Left ventricle myocardium inferior (tissue), 1 donor: Measurements from ENCODE around the gene LHFPL5. TPM values are rescaled to one million over a fixed set of nuclear protein-coding genes. Genes with fewer than 3 reads are reported as not detected.

Source experiments
- DNase-seq: peaks from one replicate; pipeline ENCODE4 v3.0.0-alpha.2; 2020
- H3K27ac ChIP-seq: fragments of 200-600 bp; replicated peaks from 2 replicates; pipeline ENCODE4 v1.8.0; 2021
- H3K27me3 ChIP-seq: fragments of 200-600 bp; 2 replicates; pipeline ENCODE4 v1.8.0; 2021; ENCODE audit warnings: low read depth
- H3K36me3 ChIP-seq: fragments of 200-600 bp; 2 replicates; pipeline ENCODE4 v1.8.0; 2021
- H3K4me1 ChIP-seq: fragments of 200-600 bp; 2 replicates; pipeline ENCODE4 v1.8.0; 2021
- H3K4me3 ChIP-seq: fragments of 200-600 bp; 2 replicates; pipeline ENCODE4 v1.8.0; 2021; ENCODE audit warnings: mild to moderate bottlenecking, moderate library complexity
- H3K9me3 ChIP-seq: fragments of 200-600 bp; replicated peaks from 2 replicates; pipeline ENCODE4 v1.8.0; 2021
- intact Hi-C: fragments of 100-400 bp; cut with micrococcal nuclease; formaldehyde crosslinking; loops from one replicate; pipeline ENCODE4 v1.11.0; 2022
- total RNA-seq: library from RNA; stranded (reverse); fragmentation: NEBNext Ultra II Directional; extraction: Animal tissue kit (Norgen Biotek cat#: 25700); gene quantifications from one replicate; pipeline ENCODE4 v1.2.1, GENCODE V29; 2021
- TF ChIP-seq, protein P1 (sequence below): fragments of 200-600 bp; IDR thresholded peaks from 2 replicates; pipeline ENCODE4 v1.8.0; 2021; ENCODE audit warnings: antibody characterized with exemption, mild to moderate bottlenecking, borderline replicate concordance
- donor health status: DM: no; HTN: yes; CAD: no; lungs with severe emphysema.

LHFPL5 gene
- total RNA-seq, 1 donor from 2014 or later = not detected

DNA sequence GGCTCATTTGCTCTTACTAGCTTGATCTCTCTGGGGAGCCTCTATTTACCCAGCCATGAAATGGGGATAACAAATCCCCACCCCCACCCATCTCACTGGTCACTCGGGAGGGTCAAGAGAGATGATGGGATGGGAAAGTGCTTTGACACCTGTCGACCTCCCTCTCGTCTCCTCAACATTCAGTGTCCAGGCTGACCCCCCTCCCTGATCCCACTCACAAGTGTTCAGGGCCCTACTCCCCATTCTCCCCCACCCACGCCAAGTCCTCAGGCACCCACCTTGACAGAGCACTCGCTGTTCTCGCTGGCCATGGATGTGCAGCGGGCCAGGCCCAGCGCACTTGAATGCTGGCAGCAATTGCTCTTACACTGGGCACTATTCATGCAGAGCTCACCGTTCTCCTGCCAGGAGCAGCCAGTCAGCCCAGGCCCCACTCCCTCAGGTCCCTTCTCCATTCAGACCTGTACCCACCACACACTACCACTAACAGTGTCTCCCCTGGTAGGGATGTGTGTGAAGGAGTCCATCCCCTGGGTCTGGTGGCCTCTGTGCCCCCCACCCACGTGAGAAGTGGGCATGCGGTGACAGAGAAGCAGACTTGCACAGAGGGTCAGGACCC lies 9.6 kb upstream of the LHFPL5 start:
- Histone ChIP-seq H3K4me1 (no peaks in the 10 kb centered on the region), H3K36me3 (no peaks in the 10 kb centered on the region), H3K27me3 (peaks cover 71% of the 10 kb centered on the region), H3K27ac (no peak overlapping the region), H3K4me3 (no peak overlapping the region), H3K9me3 (no peaks in the 10 kb centered on the region)
- no peak for DNase-seq
- TF ChIP-seq, protein P1, sequence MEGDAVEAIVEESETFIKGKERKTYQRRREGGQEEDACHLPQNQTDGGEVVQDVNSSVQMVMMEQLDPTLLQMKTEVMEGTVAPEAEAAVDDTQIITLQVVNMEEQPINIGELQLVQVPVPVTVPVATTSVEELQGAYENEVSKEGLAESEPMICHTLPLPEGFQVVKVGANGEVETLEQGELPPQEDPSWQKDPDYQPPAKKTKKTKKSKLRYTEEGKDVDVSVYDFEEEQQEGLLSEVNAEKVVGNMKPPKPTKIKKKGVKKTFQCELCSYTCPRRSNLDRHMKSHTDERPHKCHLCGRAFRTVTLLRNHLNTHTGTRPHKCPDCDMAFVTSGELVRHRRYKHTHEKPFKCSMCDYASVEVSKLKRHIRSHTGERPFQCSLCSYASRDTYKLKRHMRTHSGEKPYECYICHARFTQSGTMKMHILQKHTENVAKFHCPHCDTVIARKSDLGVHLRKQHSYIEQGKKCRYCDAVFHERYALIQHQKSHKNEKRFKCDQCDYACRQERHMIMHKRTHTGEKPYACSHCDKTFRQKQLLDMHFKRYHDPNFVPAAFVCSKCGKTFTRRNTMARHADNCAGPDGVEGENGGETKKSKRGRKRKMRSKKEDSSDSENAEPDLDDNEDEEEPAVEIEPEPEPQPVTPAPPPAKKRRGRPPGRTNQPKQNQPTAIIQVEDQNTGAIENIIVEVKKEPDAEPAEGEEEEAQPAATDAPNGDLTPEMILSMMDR = no peak
- intact Hi-C loops = no loop called here

DNA sequence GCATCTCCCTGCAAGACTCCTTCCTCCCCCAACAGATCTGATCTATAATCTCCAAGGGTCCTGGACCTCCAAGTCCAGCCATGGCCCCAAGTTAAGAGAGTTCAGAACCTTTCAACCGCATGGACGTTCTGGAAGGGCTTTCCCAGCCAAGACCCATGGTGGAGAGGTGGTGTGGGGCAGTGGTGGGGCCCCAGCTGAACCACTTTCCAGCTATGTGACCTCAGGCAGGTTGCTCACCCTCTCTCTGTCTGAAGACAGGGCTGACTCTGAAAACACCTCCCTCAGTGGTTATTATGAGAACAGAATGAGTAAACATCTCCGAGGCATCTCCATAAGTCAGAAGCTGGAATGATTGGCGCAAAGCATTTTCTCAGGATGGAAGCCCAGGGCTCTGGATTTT lies 8.9 kb upstream of the LHFPL5 start:
- H3K4me3 ChIP-seq = no peak overlapping the region
- TF ChIP-seq, protein P1 = no peak
- intact Hi-C loops = no loop called here

DNA sequence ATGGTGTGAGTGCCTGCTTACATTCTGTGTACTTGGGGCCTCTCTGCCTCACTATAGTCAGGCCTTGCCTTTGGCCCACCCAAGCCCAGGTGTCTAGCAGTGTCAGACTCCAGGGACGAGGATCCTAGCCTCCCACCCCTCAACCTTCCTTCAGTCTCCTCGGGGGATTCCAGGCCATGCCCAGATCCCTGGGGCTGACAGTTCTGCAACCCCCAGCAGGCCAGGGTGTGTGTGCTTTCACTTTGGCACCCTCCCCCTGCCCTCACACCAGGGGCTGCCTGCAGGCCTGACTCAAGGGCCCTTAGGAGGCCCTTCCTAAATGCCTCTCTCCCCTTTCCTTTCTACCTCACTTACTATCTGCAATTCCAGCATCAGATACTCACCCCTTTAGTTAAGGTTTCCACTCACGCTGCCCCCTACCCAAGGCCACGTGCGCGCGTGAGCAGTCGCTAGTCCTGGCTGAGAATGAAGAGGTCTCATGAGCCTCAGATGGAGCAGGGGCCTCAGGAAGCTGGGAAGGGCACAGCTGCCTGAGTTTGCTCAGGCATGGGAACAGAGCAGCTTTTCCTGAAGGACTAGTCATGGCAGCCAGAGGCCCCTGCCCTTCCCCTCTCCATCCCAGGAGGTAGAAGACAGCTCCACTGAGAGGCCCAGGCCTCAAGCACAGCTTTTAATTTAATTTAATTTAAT lies 7.2 kb upstream of the LHFPL5 start:
- H3K9me3 ChIP-seq = no peaks in the 10 kb centered on the region
- TF ChIP-seq, protein P1 = no peak
- no peaks in the 10 kb centered on the region for H3K36me3 ChIP-seq
- no peak overlapping the region for H3K4me3 ChIP-seq
- DNase-seq = no peak
- H3K27me3 ChIP-seq = peaks cover 47% of the 10 kb centered on the region
- H3K27ac ChIP-seq = no peak overlapping the region
- H3K4me1 ChIP-seq = no peaks in the 10 kb centered on the region
- intact Hi-C loops = no loop called here

More for the DNA sequence above, 8.9 kb upstream of the LHFPL5 start:
- H3K9me3 ChIP-seq = no peaks in the 10 kb centered on the region
- peaks cover 64% of the 10 kb centered on the region for H3K27me3 ChIP-seq
- H3K4me1 ChIP-seq = no peaks in the 10 kb centered on the region
- H3K36me3 ChIP-seq = no peaks in the 10 kb centered on the region
- no peak for DNase-seq
- no peak overlapping the region for H3K27ac ChIP-seq

DNA sequence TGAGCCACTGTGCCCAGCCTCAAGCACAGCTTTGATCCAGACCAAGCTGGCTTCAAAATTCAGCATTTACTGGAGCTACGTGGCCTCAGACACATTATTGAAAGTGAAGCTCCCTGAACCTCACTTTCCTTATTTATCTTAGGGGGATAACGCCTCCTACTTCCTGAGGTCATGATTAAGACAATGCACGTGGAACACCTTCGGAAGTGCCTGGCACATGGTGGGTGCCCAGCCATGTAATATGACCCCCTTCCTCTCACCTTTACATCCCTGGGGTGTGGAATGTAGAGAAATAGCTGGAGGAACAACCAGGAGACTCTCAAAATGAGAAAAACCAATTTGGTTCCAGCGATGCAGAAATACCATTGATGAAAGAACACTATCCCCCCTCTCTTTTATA lies 6.4 kb upstream of the LHFPL5 start:
- DNase-seq = no peak
- H3K4me1 ChIP-seq = no peaks in the 10 kb centered on the region
- peaks cover 48% of the 10 kb centered on the region for H3K27me3 ChIP-seq
- no peaks in the 10 kb centered on the region for H3K36me3 ChIP-seq
- intact Hi-C loops = no loop called here
- no peak overlapping the region for H3K27ac ChIP-seq
- no peak overlapping the region for H3K4me3 ChIP-seq
- H3K9me3 ChIP-seq = no peaks in the 10 kb centered on the region
- TF ChIP-seq, protein P1 = no peak

DNA sequence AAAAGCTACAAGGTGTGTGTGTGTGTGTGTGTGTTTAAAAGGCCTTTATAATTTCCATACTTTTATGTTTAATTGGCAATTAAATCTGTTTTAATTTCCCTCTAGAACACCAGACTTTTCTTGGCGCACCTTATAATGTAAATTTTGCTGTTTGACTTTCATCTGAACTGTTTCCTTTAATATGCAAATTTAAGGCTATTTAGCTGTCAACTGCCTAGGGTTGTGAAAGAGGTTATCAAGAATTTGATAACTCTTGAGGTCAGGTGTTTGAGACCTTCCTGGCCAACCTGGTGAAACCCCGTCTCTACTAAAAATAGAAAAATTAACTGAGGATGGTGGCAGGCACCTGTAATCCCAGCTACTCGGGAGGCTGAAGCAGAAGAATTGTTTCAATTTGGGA lies 4.0 kb upstream of the LHFPL5 start:
- intact Hi-C loops = no loop called here
- DNase-seq = no peak
- no peaks in the 10 kb centered on the region for H3K36me3 ChIP-seq
- TF ChIP-seq, protein P1 = no peak
- H3K9me3 ChIP-seq = no peaks in the 10 kb centered on the region
- peaks cover 6% of the 10 kb centered on the region for H3K4me1 ChIP-seq
- peaks cover 55% of the 10 kb centered on the region for H3K27me3 ChIP-seq
- H3K27ac ChIP-seq = no peak overlapping the region
- H3K4me3 ChIP-seq = no peak overlapping the region
